Stimulated activated CD8-positive, alpha-beta memory T cell treated with anti-CD3 and anti-CD28 coated beads, Interleukin-7, amount 100 ng/mL, for 24 hours (primary cell): Measurements from ENCODE around the gene CSNK1G3.
"Not testable (repeated sequence)": the region's sequence is repeated elsewhere in the genome, so short reads cannot be mapped to it uniquely, and the experiment has no call there.

ENCODE experiments used
- DNase-seq: peaks from one replicate; pipeline ENCODE4 v3.0.0-alpha.2; 2020; ENCODE audit warnings: low read depth

CSNK1G3 gene

GRCh38 chr5:123559434-123559775 is 47.4 kb downstream of the CSNK1G3 start:
- DNase-seq = no peak

- DNase-seq = no peak
Measured at GRCh38 chr5:123561230-123561629, 49.3 kb downstream of the CSNK1G3 start.

DNA sequence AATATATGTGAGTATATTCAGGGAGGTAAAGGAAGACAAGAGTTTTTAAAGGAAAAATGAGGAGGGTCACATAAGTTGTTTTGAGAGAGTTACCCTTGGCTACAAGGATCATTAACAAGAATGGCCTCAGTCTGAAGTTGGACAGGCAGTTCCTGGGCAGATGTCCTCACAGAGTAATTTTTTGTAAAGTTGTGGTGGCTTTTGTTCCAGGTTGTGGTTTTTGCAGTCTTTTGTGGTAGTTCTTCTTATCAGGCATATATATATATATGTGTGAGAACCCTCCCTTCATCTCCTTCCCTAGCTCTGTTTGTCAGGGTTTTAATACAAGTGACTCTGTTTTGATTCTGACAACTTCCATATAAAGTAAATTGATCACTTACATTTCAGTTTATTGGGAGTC is 60.0 kb downstream of the CSNK1G3 start:
- DNase-seq = no peak

DNA sequence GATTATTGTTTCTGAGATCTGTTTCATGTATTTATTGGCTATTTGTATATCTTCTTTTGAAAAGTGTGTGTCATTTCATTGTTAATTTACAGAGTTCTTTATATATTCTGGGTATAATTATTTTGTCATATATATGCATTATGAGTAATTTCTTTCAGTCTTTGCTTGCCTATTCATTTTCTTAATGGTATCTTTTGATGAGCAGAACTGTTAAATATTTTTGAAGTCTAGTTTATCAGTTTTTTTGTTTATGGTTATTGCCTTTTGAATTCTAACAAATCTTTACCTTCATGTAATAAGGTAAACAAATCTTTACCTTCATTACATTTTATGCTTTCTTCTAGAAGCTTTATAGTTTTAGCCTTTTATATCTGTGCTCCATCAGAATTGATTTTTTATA is 66.4 kb downstream of the CSNK1G3 start:
- no peak for DNase-seq

GRCh38 chr5:123579410-123579809 is 67.4 kb downstream of the CSNK1G3 start:
- DNase-seq = no peak

DNA sequence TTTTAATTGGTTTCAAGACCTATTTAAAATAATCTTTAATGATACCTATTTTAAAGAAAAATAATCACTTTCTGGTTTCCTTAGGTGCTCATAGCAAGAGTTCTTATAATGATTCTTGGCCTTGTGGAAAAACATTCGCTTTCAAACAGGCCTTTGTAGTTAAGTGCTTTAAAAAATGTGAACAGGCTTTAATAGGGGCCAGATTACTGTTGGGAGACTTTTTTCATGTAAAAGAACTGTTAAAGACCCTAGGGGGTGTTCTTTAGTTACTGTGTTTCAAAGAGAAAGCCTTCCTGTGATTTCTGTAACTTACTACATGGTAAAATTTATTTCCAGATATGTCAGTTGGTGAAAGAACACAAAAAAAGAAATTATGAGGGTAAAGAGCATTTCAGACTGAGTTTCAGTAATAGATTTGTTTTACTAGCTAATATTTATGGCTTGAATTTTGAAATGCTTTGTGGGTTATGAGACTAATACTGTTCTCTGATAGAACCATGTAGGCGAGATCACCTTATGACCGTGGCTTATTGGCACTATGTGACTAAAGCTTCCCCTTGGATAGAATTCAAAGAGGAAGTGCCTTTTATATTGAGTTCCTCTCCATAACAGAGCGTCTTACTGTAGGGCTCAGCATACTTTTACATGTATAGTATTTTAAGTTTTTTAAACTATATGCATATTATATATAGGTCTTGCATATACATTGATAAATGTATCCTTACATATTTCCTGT is 70.7 kb downstream of the CSNK1G3 start:
- DNase-seq = no peak

DNA sequence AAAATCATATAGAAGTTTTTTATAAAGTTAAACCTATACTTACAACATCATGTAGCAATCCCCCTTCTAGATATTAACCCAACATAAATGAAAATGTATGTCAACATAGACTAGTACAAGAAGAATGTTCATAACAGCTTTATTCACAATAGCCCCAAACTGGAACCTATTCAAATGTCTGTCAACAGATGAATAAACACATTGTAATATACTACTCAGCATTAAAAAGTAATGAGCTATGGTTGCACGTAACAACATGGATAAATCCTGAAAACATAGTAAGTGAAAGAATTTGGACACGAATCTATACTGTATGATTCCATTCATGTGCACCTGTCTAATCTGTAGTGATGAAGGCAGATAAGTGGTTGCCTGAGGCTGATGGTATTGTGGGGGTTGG is 73.9 kb downstream of the CSNK1G3 start:
- no peak for DNase-seq

- no peak for DNase-seq
Measured at GRCh38 chr5:123594434-123594833, 82.5 kb downstream of the CSNK1G3 start.

GRCh38 chr5:123597018-123597417 is 85.0 kb downstream of the CSNK1G3 start:
- DNase-seq = no peak

- no peak for DNase-seq
Measured at GRCh38 chr5:123598028-123598689, 86.2 kb downstream of the CSNK1G3 start.

DNA sequence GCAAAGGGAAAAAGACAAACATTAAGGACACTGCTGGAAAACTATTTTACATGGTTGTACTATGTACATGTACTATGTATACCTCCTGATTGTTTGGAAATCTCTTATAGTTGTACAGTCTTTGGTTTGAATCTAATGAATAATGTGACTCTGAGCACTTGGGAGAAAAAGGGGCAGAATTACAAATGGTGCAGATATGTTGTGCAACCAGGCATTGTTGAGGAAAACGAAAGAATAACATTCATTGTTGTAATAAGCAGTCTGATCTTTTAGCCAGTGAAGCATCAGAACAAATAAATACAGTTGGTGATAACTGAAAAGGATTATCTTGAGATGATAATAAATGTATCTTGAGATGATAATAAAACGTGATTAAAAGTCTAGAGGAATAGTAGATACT is 87.2 kb downstream of the CSNK1G3 start:
- DNase-seq = no peak

GRCh38 chr5:123601610-123602009 is 89.6 kb downstream of the CSNK1G3 start:
- no peak for DNase-seq

DNA sequence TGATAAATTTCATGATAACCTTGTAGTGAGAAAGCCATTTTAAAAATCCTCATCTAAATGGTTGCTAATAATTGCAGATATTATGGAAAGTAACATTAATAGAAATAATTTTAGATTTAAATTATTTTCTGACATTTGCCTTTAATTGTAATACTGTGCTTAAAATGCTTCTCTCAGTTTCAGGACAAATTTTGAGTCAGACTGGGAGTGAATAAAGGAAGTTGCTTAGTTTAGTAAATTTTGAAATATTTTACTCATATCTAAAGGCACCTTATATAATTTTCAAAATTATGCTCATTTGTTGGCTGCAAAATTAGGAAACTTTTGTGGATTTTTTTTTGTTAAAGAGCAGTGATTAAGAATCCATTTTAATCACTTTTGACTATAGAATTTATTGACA is 93.8 kb downstream of the CSNK1G3 start:
- DNase-seq = no peak

- no peak for DNase-seq
Measured at GRCh38 chr5:123610209-123610608, 98.2 kb downstream of the CSNK1G3 start.

DNA sequence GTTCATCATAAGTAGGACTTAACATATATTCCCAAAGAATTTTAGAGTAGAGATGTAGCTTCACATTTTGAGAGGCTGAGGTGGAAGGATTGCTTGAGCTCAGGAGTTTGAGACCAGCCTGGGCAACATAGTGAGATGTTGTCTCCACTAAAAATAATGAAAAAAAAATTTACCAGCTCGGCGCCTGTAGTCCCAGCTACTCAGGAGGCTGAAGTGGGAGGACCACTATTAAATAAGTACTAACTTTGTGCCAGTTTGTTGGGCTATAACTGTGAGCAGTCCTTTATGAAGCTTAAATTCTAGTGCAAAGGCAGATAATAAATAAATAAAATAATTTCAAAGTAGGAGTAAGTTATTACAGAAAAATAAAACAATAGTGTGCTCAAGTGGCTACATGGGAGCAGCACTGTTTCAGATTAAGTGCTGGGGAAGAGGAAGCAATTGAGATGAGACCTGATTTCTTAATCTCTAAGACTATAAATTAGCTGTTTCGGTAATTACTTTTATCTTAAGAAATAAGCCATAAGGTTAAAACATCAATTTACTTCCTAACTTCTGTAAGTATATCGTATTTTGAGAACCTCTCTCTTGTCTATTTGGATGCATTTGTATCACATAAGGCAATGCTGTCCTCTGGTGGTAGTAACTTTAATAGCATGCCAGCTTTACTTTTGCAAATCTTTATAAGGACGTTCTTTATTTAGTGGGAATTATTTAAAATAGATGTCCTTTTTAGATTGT is 98.9 kb downstream of the CSNK1G3 start:
- no peak for DNase-seq

- no peak for DNase-seq
Measured at GRCh38 chr5:123611406-123611709, 99.4 kb downstream of the CSNK1G3 start.

DNA sequence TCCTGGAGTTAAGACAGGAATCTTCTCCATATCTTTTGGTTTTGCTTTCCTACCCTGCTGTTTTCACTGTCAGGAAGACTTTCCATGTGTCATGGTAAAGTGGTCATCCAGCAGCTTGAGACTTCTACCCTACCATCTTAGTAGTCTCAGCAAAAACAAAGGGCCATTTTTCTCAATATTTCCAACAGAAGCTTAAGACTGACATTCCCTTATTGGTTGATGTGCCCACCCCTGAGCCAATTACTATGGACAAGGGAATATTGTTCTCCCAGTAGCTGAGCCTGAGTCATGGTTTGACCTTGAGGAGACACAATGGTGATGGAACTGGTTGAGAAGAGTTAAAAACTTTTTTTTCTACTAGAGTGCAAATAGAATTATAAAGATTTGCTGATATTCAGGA is 105.6 kb downstream of the CSNK1G3 start:
- DNase-seq = no peak

GRCh38 chr5:123626051-123626450 is 114.1 kb downstream of the CSNK1G3 start:
- no peak for DNase-seq

DNA sequence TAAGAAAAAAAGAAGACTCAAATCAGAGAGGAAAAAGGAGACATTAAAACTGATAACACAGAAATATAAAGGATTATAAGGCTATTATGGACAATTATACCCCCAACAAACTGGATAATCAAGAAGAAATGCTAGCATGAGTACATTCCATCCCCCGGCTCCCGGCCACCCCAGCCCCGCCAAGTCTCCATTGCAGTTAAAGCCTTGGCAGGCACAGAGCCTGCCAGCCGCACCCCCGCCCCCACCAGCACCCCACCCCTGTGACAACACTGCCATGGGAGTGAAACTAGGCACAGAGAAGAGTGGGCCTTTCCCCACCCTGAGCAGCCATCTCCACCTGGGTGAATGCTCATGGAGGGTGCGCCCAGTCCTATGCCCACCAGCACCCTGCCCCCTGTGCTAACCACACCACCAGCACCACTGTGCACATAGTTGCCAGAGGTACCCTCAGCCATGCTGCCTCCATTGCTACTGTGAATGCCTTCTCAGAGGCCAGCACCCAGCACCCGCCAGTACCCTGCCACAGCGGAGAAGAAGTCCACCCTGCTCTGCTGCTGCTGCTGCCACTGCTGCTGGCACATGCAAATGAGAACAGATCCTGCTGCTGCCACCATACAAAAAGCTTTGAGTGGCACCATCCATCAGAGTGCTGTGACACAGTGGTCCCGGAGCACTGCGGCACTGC is 117.0 kb downstream of the CSNK1G3 start:
- DNase-seq = no peak

DNA sequence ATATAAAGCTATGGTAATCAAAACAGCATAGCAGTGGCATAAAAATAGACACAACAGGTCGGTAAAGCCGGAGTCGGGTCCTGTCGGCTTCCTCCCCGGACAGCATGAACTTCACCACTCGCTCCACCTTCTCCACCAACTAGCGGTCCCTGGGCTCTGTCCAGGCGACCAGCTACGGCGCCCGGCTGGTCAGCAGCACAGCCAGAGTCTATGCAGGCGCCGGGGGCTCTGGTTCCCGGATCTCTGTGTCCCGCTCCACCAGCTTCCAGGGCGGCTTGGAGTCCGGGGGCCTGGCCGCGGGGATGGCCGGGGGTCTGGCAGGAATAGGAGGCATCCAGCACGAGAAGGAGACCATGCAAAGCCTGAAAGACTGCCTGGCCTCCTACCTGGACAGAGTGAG is 124.0 kb downstream of the CSNK1G3 start:
- DNase-seq = no peak

DNA sequence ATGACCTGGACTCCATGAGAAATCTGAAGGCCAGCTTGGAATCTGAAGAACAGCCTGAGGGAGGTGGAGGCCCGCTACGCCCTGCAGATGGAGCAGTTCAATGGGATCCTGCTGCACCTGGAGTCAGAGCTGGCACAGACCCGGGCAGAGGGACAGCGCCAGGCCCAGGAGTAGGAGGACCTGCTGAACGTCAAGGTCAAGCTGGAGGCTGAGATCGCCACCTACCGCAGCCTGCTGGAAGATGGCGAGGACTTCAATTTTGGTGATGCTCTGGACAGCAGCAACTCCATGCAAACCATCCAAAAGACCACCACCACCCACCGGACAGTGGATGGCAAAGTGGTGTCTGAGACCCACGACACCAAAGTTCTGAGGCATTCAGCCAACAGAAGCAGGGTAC is 125.1 kb downstream of the CSNK1G3 start:
- DNase-seq = not testable (repeated sequence)

GRCh38 chr5:123639244-123639643 is 127.3 kb downstream of the CSNK1G3 start:
- DNase-seq = no peak

DNA sequence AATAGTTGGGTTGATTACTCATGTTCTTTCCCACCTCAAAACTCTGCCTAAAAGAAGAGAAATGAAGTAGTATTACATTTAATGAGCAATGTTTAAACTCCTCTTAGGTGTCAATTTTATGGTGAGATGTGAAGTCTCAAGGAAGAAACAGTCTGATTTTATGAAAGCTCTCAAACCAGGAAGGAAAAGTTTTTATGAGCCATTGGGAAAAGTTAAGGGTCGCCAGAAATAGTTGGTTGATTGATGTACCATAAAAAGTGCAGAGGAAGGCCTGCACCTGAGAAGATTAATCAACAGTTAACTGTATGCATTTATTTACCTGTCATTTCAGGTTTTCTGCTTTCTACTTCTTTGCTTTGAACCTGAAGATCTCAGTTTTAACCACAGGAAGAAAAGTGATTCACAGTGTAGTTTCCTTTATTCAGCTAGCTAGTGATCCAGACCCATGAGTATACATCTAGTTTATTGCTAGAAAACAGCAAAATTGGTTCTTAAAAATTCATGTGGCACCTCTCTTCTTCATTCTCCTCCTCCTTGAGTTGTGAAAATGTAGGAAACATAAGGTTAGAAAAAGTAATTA is 133.1 kb downstream of the CSNK1G3 start:
- no peak for DNase-seq
